Adipocyte (in vitro differentiated cells): ENCODE data around the gene ZNF43.
"Not testable (repeated sequence)": the region's sequence is repeated elsewhere in the genome, so short reads cannot be mapped to it uniquely, and the experiment has no call there.

Source experiments
- DNase-seq: peaks from one replicate; pipeline ENCODE4 v3.0.0-alpha.2; 2015; ENCODE audit warnings: low read depth
- H3K27me3 ChIP-seq: replicated peaks from 2 replicates; pipeline ENCODE4 v1.7.0; 2013; ENCODE audit warnings: mild to moderate bottlenecking, low read length, moderate library complexity; ENCODE audit not compliant: control insufficient read depth, insufficient read depth
- H3K36me3 ChIP-seq: 2 replicates; pipeline ENCODE4 v1.7.0; 2013; ENCODE audit warnings: low read length, mild to moderate bottlenecking, moderate library complexity; ENCODE audit not compliant: control insufficient read depth, insufficient read depth, severe bottlenecking
- H3K4me1 ChIP-seq: 2 replicates; pipeline ENCODE4 v1.7.0; 2013; ENCODE audit warnings: mild to moderate bottlenecking, low read length, moderate library complexity; ENCODE audit not compliant: control insufficient read depth, insufficient read depth
- H3K4me3 ChIP-seq: 2 replicates; pipeline ENCODE4 v1.7.0; 2013; ENCODE audit warnings: mild to moderate bottlenecking, low read length, moderate library complexity
- H3K9ac ChIP-seq: 2 replicates; pipeline ENCODE4 v1.7.0; 2013; ENCODE audit warnings: mild to moderate bottlenecking, low read length, moderate library complexity
- H3K9me3 ChIP-seq: 2 replicates; pipeline ENCODE4 v1.7.0; 2013; ENCODE audit warnings: mild to moderate bottlenecking, low read length, moderate library complexity; ENCODE audit not compliant: control insufficient read depth

ZNF43 gene

GRCh38 chr19:21789466-21790085 is 46.4 kb downstream of the ZNF43 start:
- no peaks in the 10 kb centered on the region for H3K27me3 ChIP-seq
- no peak overlapping the region for H3K4me3 ChIP-seq
- no peaks in the 10 kb centered on the region for H3K36me3 ChIP-seq
- peaks cover 18% of the 10 kb centered on the region for H3K9me3 ChIP-seq
- no peak for DNase-seq
- no peaks in the 10 kb centered on the region for H3K4me1 ChIP-seq
- no peak overlapping the region for H3K9ac ChIP-seq

- Histone ChIP-seq H3K4me1 (no peaks in the 10 kb centered on the region), H3K9ac (no peak overlapping the region), H3K4me3 (no peak overlapping the region), H3K36me3 (no peaks in the 10 kb centered on the region), H3K27me3 (no peaks in the 10 kb centered on the region), H3K9me3 (peaks cover 10% of the 10 kb centered on the region)
- DNase-seq: no peak
Observed at GRCh38 chr19:21786936-21787335, 49.0 kb downstream of the ZNF43 start.

GRCh38 chr19:21775792-21776191 is 60.2 kb downstream of the ZNF43 start:
- H3K9ac ChIP-seq, DNase-seq, H3K4me3 ChIP-seq, H3K27me3 ChIP-seq, H3K36me3 ChIP-seq, H3K9me3 ChIP-seq, H3K4me1 ChIP-seq: not testable (repeated sequence)

DNA sequence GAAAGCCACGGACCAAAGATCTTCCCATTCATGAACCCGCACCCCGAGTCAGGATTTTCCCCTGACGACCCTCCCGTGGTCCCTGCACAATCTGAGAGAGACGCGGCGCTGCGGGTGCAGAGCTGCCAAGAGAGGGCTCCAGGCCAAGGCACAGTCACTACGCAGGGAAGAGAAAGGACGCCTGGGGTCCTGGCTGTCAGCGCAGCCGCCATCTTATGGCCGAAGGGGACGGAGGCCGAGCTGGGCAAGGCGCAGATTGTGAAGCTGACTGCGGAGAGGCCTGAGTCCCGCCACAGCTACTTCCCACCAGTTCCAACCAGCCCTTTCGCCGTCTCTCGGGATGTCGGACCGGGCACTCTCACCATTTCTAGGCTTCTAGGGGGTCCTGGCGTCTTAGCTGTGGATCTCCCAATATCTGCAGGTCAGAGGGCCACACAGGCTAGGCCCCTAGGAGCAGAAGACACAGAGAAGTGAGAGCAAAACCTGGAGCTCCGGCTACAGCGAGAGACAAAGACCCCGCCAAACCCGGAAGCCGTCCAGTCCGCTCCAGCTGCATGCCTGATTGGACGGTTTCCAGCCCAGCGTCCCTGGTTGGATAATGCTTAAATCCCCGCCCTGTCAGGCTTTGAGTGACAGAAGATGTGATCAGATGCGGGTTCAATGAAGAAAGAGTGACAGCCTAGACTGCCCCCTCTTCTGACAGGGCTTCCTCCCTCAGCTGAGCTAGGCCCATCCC is 68.7 kb downstream of the ZNF43 start, which contains the start of gene ZNF100:
Gene ZNF100 (minus strand): TSS at position 515 of the 736 bp plus-strand sequence. CDS start 150 bp downstream, at position 365.
- Histone ChIP-seq H3K4me3 (peak within 1 kb of the TSS; percentile 97), H3K36me3 (peaks cover 28% of the 10 kb centered on the region), H3K9me3 (no peaks in the 10 kb centered on the region), H3K9ac (peak within 1 kb of the TSS; percentile 91), H3K4me1 (no peaks in the 10 kb centered on the region), H3K27me3 (no peaks in the 10 kb centered on the region)
- DNase-seq: peak; percentile 97

DNA sequence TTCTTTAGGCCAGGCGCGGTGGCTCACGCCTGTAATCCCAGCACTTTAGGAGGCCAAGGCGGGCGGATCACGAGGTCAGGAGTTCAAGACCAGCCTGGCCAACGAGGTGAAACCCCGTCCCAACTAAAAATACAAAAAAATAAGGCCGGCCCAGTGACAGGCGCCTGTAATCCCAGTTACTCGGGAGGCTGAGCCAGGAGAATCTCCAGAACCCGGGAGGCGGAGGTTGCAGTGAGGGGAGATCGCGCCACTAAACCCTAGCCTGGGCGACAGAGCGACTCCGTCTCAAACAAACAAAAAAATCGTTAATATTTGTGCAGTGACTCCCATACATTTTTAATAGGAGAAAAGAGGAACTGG is 69.3 kb downstream of the ZNF43 start:
- not testable (repeated sequence) for H3K4me1 ChIP-seq, H3K9me3 ChIP-seq, DNase-seq, H3K27me3 ChIP-seq
- Histone ChIP-seq H3K9ac (peak overlapping the region; percentile 91), H3K4me3 (peak overlapping the region; percentile 97), H3K36me3 (peaks cover 34% of the 10 kb centered on the region)

DNA sequence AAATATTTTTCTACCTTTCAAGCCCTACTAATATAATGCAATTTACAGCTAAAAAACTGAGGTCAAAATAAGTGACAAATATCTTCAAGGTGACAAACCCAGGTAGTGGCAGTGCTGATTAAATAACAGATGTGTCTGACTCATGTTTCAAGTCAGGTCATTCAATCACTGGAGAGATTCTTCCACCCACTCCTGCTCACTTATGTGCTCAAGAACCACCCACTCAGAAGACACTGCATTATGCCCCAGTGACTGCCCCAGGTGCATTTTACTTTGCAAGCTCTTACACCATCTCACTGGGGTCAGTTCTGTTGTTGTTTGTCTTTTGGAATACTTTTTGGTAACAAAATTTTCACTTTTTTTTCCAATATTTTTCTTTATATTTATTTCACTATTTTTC is 70.8 kb downstream of the ZNF43 start:
- H3K9ac ChIP-seq: no peak overlapping the region
- H3K4me3 ChIP-seq: no peak overlapping the region
- H3K9me3 ChIP-seq: no peaks in the 10 kb centered on the region
- no peaks in the 10 kb centered on the region for H3K27me3 ChIP-seq
- H3K4me1 ChIP-seq: no peaks in the 10 kb centered on the region
- H3K36me3 ChIP-seq: peaks cover 47% of the 10 kb centered on the region
- DNase-seq: no peak

- H3K9ac ChIP-seq, H3K4me1 ChIP-seq, H3K9me3 ChIP-seq, H3K4me3 ChIP-seq, H3K27me3 ChIP-seq, DNase-seq: not testable (repeated sequence)
- H3K36me3 ChIP-seq: peaks cover 77% of the 10 kb centered on the region
Observed at GRCh38 chr19:21761547-21761946, 74.4 kb downstream of the ZNF43 start.

DNA sequence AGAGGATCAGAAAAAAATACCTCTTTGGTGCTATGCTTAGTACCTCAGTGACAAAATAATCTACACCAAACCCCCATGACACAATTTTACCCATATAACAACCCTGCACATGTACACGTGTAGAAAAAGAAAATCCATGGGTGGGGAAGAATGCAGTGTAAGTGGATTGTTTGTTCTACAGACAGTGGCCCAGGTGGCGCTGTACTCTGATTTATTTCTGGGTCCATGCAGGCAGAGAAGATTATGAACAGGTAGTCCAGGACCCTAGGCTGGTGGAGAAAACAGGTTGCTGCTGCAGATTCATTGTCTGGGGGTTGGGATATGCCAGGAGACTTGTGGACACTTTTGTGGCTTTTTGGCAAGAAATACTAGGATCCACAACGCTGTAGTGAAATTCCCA is 77.7 kb downstream of the ZNF43 start:
- DNase-seq: no peak
- Histone ChIP-seq H3K4me3 (no peak overlapping the region), H3K27me3 (no peaks in the 10 kb centered on the region), H3K4me1 (no peaks in the 10 kb centered on the region), H3K9ac (no peak overlapping the region), H3K36me3 (peaks cover 79% of the 10 kb centered on the region), H3K9me3 (no peaks in the 10 kb centered on the region)

DNA sequence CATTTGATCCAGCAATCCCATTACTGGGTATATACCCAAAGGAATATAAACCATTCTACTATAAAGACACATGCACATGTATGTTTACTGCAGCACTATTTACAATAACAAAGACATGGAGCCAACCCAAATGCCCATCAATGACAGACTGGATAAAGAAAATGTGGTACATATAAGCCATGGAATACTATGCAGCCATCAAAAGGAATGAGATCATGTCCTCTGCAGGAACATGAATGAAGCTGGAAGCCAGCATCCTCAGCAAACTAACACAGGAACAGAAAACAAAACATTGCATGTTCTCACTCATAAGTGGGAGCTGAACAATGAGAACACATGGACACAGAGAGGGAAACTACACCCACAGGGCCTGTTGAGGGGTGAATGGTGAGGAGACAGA is 80.4 kb downstream of the ZNF43 start:
- Histone ChIP-seq H3K36me3 (peaks cover 71% of the 10 kb centered on the region), H3K4me1 (peaks cover 14% of the 10 kb centered on the region)
- H3K9ac ChIP-seq, DNase-seq, H3K9me3 ChIP-seq, H3K27me3 ChIP-seq, H3K4me3 ChIP-seq: not testable (repeated sequence)
